Measurements from ENCODE around the gene ZFYVE28.

ZFYVE28 gene

DNA sequence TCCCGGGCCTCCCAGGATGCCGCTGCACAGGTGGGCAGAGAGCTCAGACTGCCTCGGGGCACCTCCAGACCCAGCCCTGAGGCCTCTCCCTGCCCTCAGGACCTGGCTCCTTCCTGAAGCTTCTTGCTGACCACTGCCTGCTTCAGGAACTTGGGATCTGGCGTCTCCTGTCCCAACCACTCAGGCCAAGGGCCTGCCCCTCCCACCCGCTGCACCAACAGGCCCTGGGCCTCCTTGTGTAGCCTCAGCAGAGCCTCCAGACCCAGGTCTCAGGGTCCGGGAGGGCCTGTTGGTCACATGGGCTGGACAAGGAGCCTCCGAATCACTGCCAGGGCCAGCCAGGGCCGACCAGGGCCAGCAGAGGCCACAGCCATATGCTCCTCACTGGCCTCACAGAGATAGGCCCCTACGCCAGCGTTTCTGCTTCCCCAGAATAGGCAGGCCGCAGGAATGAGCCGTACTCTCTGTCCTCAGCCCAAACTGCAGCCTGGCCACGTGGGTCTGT, 159.4 kb downstream of the ZFYVE28 start:
- no peak for DNase-seq (ENCODE audit: low read depth)

DNA sequence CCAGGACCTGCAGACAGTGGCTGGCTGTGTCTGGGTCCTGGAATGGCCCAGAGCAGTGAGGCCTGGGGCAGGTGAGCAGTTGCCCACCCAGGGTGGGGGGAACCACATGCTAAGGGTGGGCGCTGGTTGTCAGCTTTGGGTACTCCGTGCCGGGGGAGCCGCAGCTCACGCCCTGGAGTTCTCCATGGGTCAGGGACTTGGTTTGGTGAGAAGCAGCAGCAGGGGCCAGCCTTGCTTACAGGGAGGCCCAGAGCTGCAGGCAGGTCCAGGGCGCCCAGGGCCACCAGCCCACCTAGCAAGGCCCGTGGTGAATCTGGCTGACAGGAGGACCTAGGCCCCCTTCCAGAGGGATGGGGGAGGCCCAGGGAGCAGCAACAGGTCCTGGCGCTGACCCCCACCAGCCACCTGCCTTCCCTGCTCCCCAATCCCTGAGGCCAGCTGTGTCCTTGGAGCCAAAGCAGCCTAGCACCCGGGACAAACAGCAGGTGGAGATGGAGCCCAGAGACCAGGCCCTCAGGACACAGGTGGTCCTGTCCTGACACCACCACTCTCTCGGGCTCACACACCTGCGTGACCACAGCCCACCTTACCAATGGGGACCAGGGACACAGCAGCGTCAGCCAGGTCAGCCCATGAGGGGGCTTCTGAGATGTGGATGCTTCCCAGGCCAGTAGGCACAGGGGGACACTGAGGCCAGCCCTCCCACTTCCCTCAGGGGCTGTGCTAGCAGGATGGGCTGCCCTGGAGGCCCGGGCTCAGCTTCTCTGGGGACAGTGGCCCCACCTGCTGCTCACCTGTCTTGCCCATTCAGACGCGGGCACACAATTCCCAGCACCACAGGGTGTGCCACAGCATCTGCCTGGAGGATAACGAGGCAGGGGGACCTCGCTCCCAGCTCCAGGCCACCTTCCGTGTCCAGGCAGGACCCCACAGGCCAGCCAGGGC, 160.1 kb downstream of the ZFYVE28 start:
- no peak for DNase-seq (ENCODE audit: low read depth)

- no peak for DNase-seq (ENCODE audit: low read depth)
These were observed 160.9 kb downstream of the ZFYVE28 start for GRCh38 chr4:2257361-2258081.

DNA sequence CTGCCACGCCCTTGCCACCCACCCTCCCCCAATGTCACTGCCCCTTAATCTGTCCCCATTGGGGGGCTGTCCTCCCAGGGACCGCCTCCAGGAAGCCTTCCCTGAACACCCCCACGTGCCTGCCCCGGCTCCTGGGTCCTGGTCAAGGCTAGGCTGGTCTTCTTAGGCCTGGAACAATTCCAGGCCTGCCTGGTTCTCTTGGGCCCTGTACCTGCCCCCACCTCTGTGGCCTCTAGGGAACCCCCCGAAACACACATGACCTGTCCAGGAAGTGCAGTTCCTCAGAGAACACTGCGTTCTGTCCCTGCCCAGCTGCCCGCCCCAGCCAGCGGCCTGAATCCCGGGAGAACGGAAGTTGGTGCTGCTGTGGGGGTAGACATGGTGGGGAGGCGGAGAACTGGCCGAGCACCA, 161.7 kb downstream of the ZFYVE28 start:
- no peak for DNase-seq (ENCODE audit: low read depth)

- DNase-seq (ENCODE audit: low read depth), result no peak
These were observed 162.2 kb downstream of the ZFYVE28 start for GRCh38 chr4:2256156-2256731.

GRCh38 chr4:2255501-2256155, 162.8 kb downstream of the ZFYVE28 start:
- no peak for DNase-seq (ENCODE audit: low read depth)

DNA sequence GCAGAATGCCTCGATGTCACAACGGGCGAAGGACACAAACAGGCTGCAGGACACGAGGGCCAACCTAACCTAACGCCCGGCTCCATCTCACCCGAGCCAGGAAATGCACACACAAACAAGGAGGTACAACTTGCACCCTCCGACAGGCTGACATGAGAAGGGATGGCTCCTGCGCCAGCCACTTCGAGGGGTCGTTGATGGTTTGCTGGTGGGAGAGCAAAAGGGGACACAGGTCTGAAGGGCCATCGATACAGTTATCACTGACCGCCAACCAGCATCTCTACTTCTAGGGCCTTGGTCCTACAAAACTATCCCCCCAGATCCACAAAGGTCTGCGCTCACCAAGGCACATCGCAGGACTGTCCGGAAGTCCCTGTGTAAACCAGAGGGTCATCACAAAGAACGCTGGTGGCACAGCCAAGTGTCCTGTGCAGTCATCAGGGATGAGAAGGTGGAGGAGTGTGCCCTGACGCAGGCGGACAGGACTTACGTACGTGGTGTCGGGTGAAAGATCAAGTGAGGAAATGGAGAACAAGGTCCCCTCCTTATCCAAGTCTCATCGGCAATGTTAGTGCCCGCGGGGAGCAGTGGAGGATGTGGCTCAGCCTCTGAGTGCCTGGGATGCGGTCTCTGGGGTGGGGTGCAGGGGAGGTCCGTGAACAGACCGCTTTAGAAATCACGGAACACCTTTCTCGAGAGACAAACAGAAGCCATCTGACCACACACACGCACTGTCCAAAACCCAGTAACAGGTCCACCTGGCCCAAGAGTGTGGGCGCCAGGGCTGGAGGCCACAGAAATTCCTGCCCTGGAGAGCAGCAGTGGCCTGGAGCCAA, 163.6 kb downstream of the ZFYVE28 start:
- no peak for DNase-seq (ENCODE audit: low read depth)

DNA sequence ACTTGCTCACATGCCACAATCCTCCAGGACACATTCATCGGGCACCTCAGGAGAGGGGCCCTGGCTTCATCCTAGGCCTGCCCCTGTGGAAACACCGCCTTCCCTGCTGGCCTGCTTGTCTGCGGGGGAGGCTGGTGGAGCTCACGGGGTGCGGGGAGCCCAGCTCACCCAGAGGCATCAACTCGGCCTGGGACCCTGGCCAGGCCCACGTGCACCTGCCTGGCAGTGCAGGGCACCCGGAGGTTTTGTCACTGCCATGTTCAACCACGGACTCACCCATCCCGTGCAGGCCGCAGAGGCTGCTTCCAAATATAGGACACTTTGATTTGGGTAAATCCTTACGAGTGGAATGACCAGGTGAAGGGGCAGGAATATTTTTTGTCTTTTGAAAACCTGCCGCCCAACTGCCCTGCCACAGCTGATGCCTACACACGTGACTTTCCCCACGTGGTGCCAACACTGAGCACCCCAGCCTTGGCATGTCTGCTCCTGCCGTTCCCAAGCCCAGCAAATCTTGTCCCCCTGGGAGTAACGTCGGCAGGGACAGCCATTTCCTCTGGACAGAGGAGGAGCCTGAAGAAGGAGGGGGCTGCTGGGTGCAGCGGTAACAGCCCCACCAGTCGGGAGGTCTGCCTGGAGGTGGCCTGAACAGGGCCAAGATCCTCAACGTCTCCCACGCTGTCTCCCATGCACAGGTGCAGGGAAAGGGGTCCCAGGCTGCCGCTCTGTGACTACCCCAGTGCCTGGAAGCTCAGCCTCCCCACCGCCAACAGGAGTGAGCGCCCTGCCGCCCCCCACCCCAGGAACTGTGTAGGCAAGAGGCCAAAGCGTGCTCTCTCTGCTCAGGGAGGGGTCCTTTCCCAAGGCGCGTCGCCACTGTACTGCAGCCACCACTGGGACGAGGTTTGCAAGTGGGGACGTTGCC, 165.0 kb downstream of the ZFYVE28 start:
- no peak for DNase-seq (ENCODE audit: low read depth)

DNA sequence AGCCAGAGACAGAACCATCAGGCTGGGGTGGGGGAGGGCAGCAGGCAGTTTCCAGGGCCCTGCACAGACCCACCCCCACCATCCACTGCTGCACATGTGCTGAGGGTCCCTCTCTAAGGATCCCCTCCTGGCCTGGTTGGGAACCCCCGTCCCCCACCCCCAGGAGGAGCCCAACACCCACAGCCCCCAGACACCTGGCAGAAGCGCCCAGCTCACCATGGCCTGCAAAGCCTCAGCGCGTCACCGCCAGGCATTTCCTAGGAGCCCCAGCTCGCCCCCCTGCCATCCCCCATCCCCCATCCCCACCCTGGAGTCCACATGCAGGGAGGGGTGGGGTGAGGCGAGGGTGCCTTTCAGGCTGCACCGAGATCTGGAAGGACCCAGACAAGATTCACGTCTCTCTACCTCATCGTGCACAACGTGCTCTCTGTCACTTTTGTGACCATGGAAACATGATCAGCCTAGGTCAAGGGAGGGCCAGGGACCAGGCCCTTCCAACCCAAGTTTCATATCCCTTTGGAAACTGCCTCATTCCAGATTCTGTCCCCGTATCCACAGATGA, 165.8 kb downstream of the ZFYVE28 start:
- DNase-seq (ENCODE audit: low read depth), result no peak

- no peak for DNase-seq (ENCODE audit: low read depth)
These were observed 166.5 kb downstream of the ZFYVE28 start for GRCh38 chr4:2251795-2252529.

GRCh38 chr4:2251073-2251794, 167.2 kb downstream of the ZFYVE28 start:
- DNase-seq (ENCODE audit: low read depth), result no peak

- DNase-seq (ENCODE audit: low read depth), result no peak
These were observed 167.9 kb downstream of the ZFYVE28 start for GRCh38 chr4:2250357-2251072.

GRCh38 chr4:2249526-2250356, 168.7 kb downstream of the ZFYVE28 start:
- no peak for DNase-seq (ENCODE audit: low read depth)

DNA sequence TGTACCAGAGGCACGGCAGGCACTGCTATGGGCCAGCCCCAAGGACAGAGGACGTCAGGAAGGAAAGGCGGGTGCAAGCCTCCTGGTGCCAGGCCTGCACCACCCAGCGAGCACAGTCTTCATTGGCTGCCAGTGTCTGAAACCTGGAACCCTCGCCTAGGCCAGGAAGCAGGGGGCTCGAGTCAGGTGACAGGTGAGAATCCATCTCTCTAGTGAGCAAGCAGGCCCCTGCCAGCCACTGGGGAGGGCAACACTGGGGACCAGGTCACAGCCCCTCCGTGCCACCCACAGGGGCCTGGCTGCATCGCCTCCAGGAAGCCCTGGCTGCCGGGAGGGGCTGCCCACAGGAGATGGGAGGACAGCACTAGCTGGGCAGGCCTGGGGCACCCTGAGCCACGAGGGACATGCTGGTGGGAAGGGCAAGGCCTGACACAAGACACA, 169.6 kb downstream of the ZFYVE28 start:
- no peak for DNase-seq (ENCODE audit: low read depth)

- DNase-seq (ENCODE audit: low read depth), result no peak
These were observed 170.2 kb downstream of the ZFYVE28 start for GRCh38 chr4:2248044-2248780.

All from T-helper 22 cell (primary cell).